GM12878 (cell line): Measurements from ENCODE around the gene ZNF212. TPM values are rescaled to one million over a fixed set of nuclear protein-coding genes. Genes with fewer than 3 reads are reported as not detected.

Experiments used
- ATAC-seq: fragments of 200-7000 bp; cut with Tn5 transposase; 3 replicates; pipeline ENCODE4 v1.9.1; 2020; ENCODE audit warnings: mild to moderate bottlenecking, moderate library complexity
- BruUV-seq: library from RNA; stranded (reverse); fragments of 400-500 nt; replicated peaks from 2 replicates; lab custom pipeline; 2021; lab: Mats Ljungman, UMichigan
- CTCF ChIA-PET: fragments of 300-600 bp; sonication (Branson Sonifier 250); formaldehyde crosslinking; extraction: SDS; loops from one replicate; lab custom pipeline; 2021; ENCODE audit warnings: inconsistent platforms; lab: Yijun Ruan, JAX
- POLR2A ChIA-PET: fragments of 350-600 bp; formaldehyde crosslinking; extraction: SDS; loops from one replicate; lab custom pipeline; 2021; ENCODE audit warnings: inconsistent platforms; lab: Charles Lee
- RAD21 ChIA-PET: fragments of 300-600 bp; sonication (Branson Sonifier 250); formaldehyde crosslinking; loops from one replicate; lab custom pipeline; 2023; ENCODE audit warnings: antibody characterized with exemption; ENCODE audit not compliant: unreplicated experiment; lab: Charles Lee
- SMC1A ChIA-PET: fragments of 300-600 bp; sonication (Branson Sonifier 250); formaldehyde crosslinking; loops from one replicate; lab custom pipeline; 2023; ENCODE audit not compliant: unreplicated experiment, uncharacterized antibody; lab: Charles Lee
- DNase-seq: peaks from one replicate; pipeline ENCODE4 v3.0.0-alpha.2; 2011; ENCODE audit warnings: low read depth, low spot score
- FAIRE-seq: peaks from 3 replicates; lab custom pipeline; 2011; peaks lifted over from hg19 to GRCh38; lab: Jason Lieb, UNC
- H2AFZ ChIP-seq: 2 replicates; pipeline ENCODE4 v1.6.0; 2011; ENCODE audit warnings: low read depth, low read length, control low read depth; ENCODE audit not compliant: control insufficient read depth
- H3K27ac ChIP-seq: 2 replicates; pipeline ENCODE4 v1.5.1; 2011; ENCODE audit warnings: control low read depth; ENCODE audit not compliant: control insufficient read depth, insufficient read depth
- H3K27me3 ChIP-seq, 2 experiments: replicated peaks in 1 of 2; 2 replicates each; pipeline versions ENCODE4 v1.6.0 to v1.6.1; 2011; ENCODE audit warnings: low read length in 1 of 2; ENCODE audit not compliant: control insufficient read depth in 2 of 2, insufficient read depth in 2 of 2
- H3K36me3 ChIP-seq, 2 experiments: 2 replicates each; pipeline ENCODE4 v1.5.1; 2011; ENCODE audit warnings: low read length in 1 of 2; ENCODE audit not compliant: control insufficient read depth in 2 of 2, insufficient read depth in 2 of 2
- H3K4me1 ChIP-seq: 2 replicates; pipeline ENCODE4 v1.6.1; 2011; ENCODE audit warnings: mild to moderate bottlenecking, low read length, moderate library complexity, mixed read lengths; ENCODE audit not compliant: control insufficient read depth, insufficient read depth
- H3K4me2 ChIP-seq: 2 replicates; pipeline ENCODE4 v1.6.0; 2011; ENCODE audit warnings: control low read depth; ENCODE audit not compliant: control insufficient read depth, insufficient read depth
- H3K4me3 ChIP-seq: fragments of 200-600 bp; sonication (generic); 2 replicates; pipeline ENCODE4 v1.5.1; 2016
- H3K79me2 ChIP-seq: 2 replicates; pipeline ENCODE4 v1.6.0; 2011; ENCODE audit warnings: low read length; ENCODE audit not compliant: control insufficient read depth, insufficient read depth
- H3K9ac ChIP-seq: 2 replicates; pipeline ENCODE4 v1.8.0; 2011; ENCODE audit warnings: low read length, control low read depth, mixed read lengths; ENCODE audit not compliant: control insufficient read depth, insufficient read depth
- H3K9me3 ChIP-seq: replicated peaks from 3 replicates; pipeline ENCODE4 v1.5.1; 2011; ENCODE audit warnings: mild to moderate bottlenecking, low read length; ENCODE audit not compliant: control insufficient read depth, insufficient read depth
- H4K20me1 ChIP-seq: 2 replicates; pipeline ENCODE4 v1.6.0; 2011; ENCODE audit not compliant: control insufficient read depth, insufficient read depth
- BRCA1 ChIP-seq: IDR thresholded peaks from 2 replicates; pipeline ENCODE4 v1.6.1; 2011; ENCODE audit warnings: low read depth, low read length, improper control_type of control experiment
- HDAC6 ChIP-seq: fragments of 200-600 bp; sonication (generic); IDR thresholded peaks from one replicate; pipeline ENCODE4 v1.8.0; 2017; ENCODE audit warnings: antibody characterized with exemption; ENCODE audit not compliant: unreplicated experiment
- NKRF ChIP-seq: fragments of 450-650 bp; conservative IDR thresholded peaks from 2 replicates; pipeline ENCODE4 v1.6.1; 2017; ENCODE audit warnings: mild to moderate bottlenecking, moderate library complexity
- NR2F1 ChIP-seq: fragments of 450-650 bp; conservative IDR thresholded peaks from 2 replicates; pipeline ENCODE4 v1.6.1; 2017; ENCODE audit warnings: mild to moderate bottlenecking
- SKIL ChIP-seq: fragments of 450-650 bp; IDR thresholded peaks from 2 replicates; pipeline ENCODE4 v1.6.1; 2017; ENCODE audit warnings: mild to moderate bottlenecking, low read depth, inconsistent platforms; ENCODE audit not compliant: poor library complexity, severe bottlenecking
- TARDBP ChIP-seq: IDR thresholded peaks from 2 replicates; pipeline ENCODE4 v1.6.1; 2016; ENCODE audit warnings: borderline replicate concordance
- TCF12 ChIP-seq: IDR thresholded peaks from 2 replicates; pipeline ENCODE4 v1.6.1; 2011; ENCODE audit warnings: low read depth, mild to moderate bottlenecking, low read length
- ZNF592 ChIP-seq: fragments of 450-650 bp; IDR thresholded peaks from 2 replicates; pipeline ENCODE4 v1.6.1; 2017; ENCODE audit warnings: mild to moderate bottlenecking, moderate library complexity
- WGBS: methylation state at CpG from one replicate; pipeline ENCODE4 v1.1.6; 2016; ENCODE audit warnings: low lambda C conversion rate; ENCODE audit not compliant: insufficient replicate concordance, insufficient coverage; ENCODE audit errors: missing lambda C conversion rate; 5-methylcytosine and 5-hydroxymethylcytosine counted together
- in situ Hi-C: fragments of 300-500 bp; cut with MboI; formaldehyde crosslinking; loops from 9 replicates; pipeline ENCODE4 v1.14.3; 2018; ENCODE audit warnings: mixed read lengths
- intact Hi-C: fragments of 100-400 bp; cut with micrococcal nuclease; formaldehyde crosslinking; loops from one replicate; pipeline ENCODE4 v1.14.2; 2022; ENCODE audit not compliant: unreplicated experiment
- polyA plus RNA-seq, 11 experiments: library from polyadenylated mRNA; depleted of rRNA in 4 of 11; unstranded in 6 of 11; stranded (reverse) in 5 of 11; fragments of >200 nt; fragmentation: Nextera tagmentation in 4 of 11; fragmentation: Illumina TruSeq in 1 of 11; extraction: Ambion mirVana in 4 of 11; extraction: Trizol in 1 of 11; gene quantifications; 1 replicate in 1 of 11; 2 replicates in 10 of 11; pipeline versions ENCODE4 v1.2.1 to v1.2.3, GENCODE V29; 2011 to 2016; ENCODE audit warnings: inconsistent platforms in 2 of 11, missing spikeins in 2 of 11, low read depth in 1 of 11
- total RNA-seq, 4 experiments: library from RNA; depleted of rRNA in 3 of 4; stranded (reverse); fragments of >200 nt in 3 of 4; fragmentation: Illumina TruSeq in 1 of 4; extraction: Trizol in 1 of 4; gene quantifications; 2 replicates each; pipeline versions ENCODE4 v1.2.1 to v1.2.3, GENCODE V29; 2013 to 2021

The ZNF212 gene
- total and polyA plus RNA-seq, 10 of the 15 experiments (the other 5 are each of a cell fraction or from before 2014, with no cell fraction given) = 1.2 to 11.6 (median 5.4) TPM

GRCh38 chr7:149202831-149203231, 36.6 kb upstream of the ZNF212 start:
- ChIA-PET CTCF (no interaction called here), RAD21 (no interaction called here), SMC1A (no interaction called here), POLR2A (interaction anchor here (0.7 kb wide), 1 partner anchor 9 kb away, joined by 3 read pairs; no protein-coding TSS in a partner anchor)
- Histone ChIP-seq H3K79me2 (peaks cover 11% of the 10 kb centered on the region), H3K36me3 (peaks cover 16 to 30% of the 10 kb centered on the region in 2 experiments), H3K9ac (no peak overlapping the region), H3K27me3 (no peaks in the 10 kb centered on the region), H3K4me3 (no peak overlapping the region), H2AFZ (no peak overlapping the region), H3K4me1 (no peaks in the 10 kb centered on the region), H4K20me1 (no peaks in the 10 kb centered on the region), H3K4me2 (0 out of 2 replicates have a peak overlapping the region, but pooled peaks have one; percentile 17), H3K9me3 (no peaks in the 10 kb centered on the region), H3K27ac (no peak overlapping the region)
- TF ChIP-seq TARDBP = no peak
- TF ChIP-seq HDAC6 = no peak
- no peak for TF ChIP-seq TCF12
- TF ChIP-seq NR2F1 = no peak
- WGBS = 36% methylated on average over 6 of the region's 6 CpGs
- FAIRE-seq (no peak), DNase-seq (no peak), ATAC-seq (no peak)
- BruUV-seq = no TSS peak
- in situ Hi-C loops = no loop called here
- intact Hi-C loops = no loop called here

GRCh38 chr7:149205690-149206381, 33.6 kb upstream of the ZNF212 start:
- H3K36me3 ChIP-seq = peaks cover 21 to 30% of the 10 kb centered on the region in 2 experiments; a peak in 3 of 4 replicates
- FAIRE-seq (no peak), DNase-seq (no peak), ATAC-seq (no peak)
- no peaks in the 10 kb centered on the region for H4K20me1 ChIP-seq
- no peak overlapping the region for H3K4me3 ChIP-seq
- intact Hi-C loops = no loop called here
- no peak overlapping the region for H3K4me2 ChIP-seq
- no peak overlapping the region for H2AFZ ChIP-seq
- 91% methylated on average over 18 of the region's 18 CpGs for WGBS
- H3K27ac ChIP-seq = no peak overlapping the region
- H3K27me3 ChIP-seq = no peaks in the 10 kb centered on the region
- H3K79me2 ChIP-seq = peaks cover 4% of the 10 kb centered on the region
- BruUV-seq = TSS peak; percentile 6
- ChIA-PET SMC1A (no interaction called here), CTCF (no interaction called here), RAD21 (no interaction called here), POLR2A (no interaction called here)
- no peak overlapping the region for H3K9ac ChIP-seq
- in situ Hi-C loops = no loop called here
- H3K4me1 ChIP-seq = no peaks in the 10 kb centered on the region
- H3K9me3 ChIP-seq = no peaks in the 10 kb centered on the region
- no peak for TF ChIP-seq ZNF592
- TF ChIP-seq NKRF = no peak
- no peak for TF ChIP-seq SKIL
- TF ChIP-seq BRCA1 = no peak
